ENCODE measurements around the gene FOXL3.
"Not testable (repeated sequence)": the region's sequence is repeated elsewhere in the genome, so short reads cannot be mapped to it uniquely, and the experiment has no call there.

GRCh38 chr7:243580-243978, 46.4 kb upstream of the FOXL3 start:
- not testable (repeated sequence) for TF ChIP-seq CTCF (IDR thresholded peaks at IDR 0.05; ENCODE audit: low read depth, low read length, poor library complexity, severe bottlenecking); EZH2phosphoT487 (IDR thresholded peaks at IDR 0.05; ENCODE audit: borderline replicate concordance, low read length)
